Stimulated activated CD4-positive, alpha-beta T cell treated with anti-CD3 and anti-CD28 coated beads, Interleukin-15, amount 100 ng/mL, for 1 hour (primary cell): ENCODE results near the gene SRRM3.
"Not testable (repeated sequence)": the region's sequence is repeated elsewhere in the genome, so short reads cannot be mapped to it uniquely, and the experiment has no call there.

Experiments used
- DNase-seq, 2 donors: peaks; one replicate each; pipeline ENCODE4 v3.0.0-alpha.2; 2020; ENCODE audit warnings: low read depth in 1 of 2, low spot score in 1 of 2

Gene SRRM3

GRCh38 chr7:76225951-76226350, 24.3 kb downstream of the SRRM3 start:
- DNase-seq: no peak

GRCh38 chr7:76226878-76227423, 25.3 kb downstream of the SRRM3 start:
- not testable (repeated sequence) for DNase-seq

GRCh38 chr7:76230214-76230613, 28.5 kb downstream of the SRRM3 start:
- DNase-seq: no peak

GRCh38 chr7:76231071-76231470, 29.4 kb downstream of the SRRM3 start:
- DNase-seq: no peak

GRCh38 chr7:76231583-76231982, 29.9 kb downstream of the SRRM3 start:
- DNase-seq: no peak

GRCh38 chr7:76232698-76233097, 31.0 kb downstream of the SRRM3 start:
- no peak for DNase-seq

GRCh38 chr7:76233538-76234281, 32.0 kb downstream of the SRRM3 start:
- no peak for DNase-seq

- DNase-seq: no peak
Observed at GRCh38 chr7:76234282-76234584, 32.5 kb downstream of the SRRM3 start.

GRCh38 chr7:76234931-76235441, 33.3 kb downstream of the SRRM3 start:
- peak; percentile 42 to 70 for DNase-seq

- DNase-seq: no peak
Observed at GRCh38 chr7:76236224-76236623, 34.5 kb downstream of the SRRM3 start.

- no peak for DNase-seq
Observed at GRCh38 chr7:76238326-76238725, 36.6 kb downstream of the SRRM3 start.

GRCh38 chr7:76241141-76241540, 39.4 kb downstream of the SRRM3 start:
- no peak for DNase-seq

- not testable (repeated sequence) for DNase-seq
Observed at GRCh38 chr7:76242517-76243063, 40.9 kb downstream of the SRRM3 start.

- DNase-seq: no peak
Observed at GRCh38 chr7:76244781-76245391, 43.2 kb downstream of the SRRM3 start.

GRCh38 chr7:76246804-76247389, 45.2 kb downstream of the SRRM3 start:
- DNase-seq: no peak

GRCh38 chr7:76247938-76248337, 46.2 kb downstream of the SRRM3 start:
- DNase-seq: no peak

GRCh38 chr7:76252021-76252420, 50.3 kb downstream of the SRRM3 start:
- DNase-seq: no peak

GRCh38 chr7:76254781-76255180, 53.1 kb downstream of the SRRM3 start:
- no peak for DNase-seq

GRCh38 chr7:76257973-76258372, 56.3 kb downstream of the SRRM3 start:
- no peak for DNase-seq

- no peak for DNase-seq
Observed at GRCh38 chr7:76259124-76260093, 57.7 kb downstream of the SRRM3 start.
